Glomerular visceral epithelial cell (primary cell): ENCODE data around the gene ASS1.

ENCODE experiments used
- DNase-seq: peaks from one replicate; pipeline ENCODE4 v3.0.0-alpha.2; 2016; ENCODE audit errors: extremely low spot score

ASS1 gene

DNA sequence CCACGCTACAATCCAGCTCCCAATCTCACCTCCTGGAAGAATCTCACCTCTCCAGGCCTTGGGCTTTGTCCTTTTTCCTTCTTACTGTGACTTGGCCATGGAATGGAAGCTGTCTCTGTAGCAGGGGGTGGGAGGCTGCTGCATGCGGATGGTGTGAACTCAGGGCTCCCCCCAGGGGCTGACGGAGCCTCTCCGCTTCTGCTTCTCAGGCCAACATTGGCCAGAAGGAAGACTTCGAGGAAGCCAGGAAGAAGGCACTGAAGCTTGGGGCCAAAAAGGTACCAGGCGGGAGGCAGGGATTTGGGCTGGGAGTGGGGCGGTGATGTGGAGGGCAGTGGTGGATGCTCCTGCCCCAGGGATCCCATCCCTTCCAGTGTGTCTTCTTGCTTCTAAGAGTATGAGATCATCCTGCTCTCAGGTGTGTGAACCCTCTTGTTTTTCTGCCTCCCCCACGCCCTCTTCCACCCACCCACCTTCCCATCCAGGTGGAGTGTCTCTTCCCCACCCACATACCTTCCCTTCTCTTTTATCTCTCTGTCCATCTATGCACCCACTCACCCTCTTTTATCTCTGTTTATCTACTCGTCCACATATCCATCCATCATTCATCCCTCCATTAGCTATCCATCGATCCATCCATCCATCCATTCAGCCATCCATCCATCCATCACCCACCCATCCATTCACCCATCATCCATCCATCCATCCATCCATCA is 9.5 kb downstream of the ASS1 start:
- no peak for DNase-seq

DNA sequence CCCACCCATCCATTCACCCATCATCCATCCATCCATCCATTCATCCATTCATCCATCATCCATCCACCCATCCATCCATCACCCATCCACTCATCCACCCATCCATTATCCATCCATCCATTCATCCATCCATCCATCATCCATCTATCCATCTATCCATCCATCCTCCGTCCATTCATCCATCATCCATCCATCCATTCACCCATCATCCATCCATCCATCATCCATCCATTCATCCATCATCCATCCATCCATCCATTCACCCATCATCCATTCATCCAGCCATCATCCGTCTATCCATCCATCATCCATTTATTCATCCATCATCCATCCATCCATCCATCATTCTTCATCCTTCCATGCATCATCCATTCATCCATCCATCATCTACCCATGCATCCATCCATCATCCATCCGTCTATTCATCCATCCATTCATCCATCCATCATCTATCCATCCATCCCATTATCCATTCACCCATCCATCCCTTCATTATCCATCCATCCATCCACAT is 10.1 kb downstream of the ASS1 start:
- no peak for DNase-seq

DNA sequence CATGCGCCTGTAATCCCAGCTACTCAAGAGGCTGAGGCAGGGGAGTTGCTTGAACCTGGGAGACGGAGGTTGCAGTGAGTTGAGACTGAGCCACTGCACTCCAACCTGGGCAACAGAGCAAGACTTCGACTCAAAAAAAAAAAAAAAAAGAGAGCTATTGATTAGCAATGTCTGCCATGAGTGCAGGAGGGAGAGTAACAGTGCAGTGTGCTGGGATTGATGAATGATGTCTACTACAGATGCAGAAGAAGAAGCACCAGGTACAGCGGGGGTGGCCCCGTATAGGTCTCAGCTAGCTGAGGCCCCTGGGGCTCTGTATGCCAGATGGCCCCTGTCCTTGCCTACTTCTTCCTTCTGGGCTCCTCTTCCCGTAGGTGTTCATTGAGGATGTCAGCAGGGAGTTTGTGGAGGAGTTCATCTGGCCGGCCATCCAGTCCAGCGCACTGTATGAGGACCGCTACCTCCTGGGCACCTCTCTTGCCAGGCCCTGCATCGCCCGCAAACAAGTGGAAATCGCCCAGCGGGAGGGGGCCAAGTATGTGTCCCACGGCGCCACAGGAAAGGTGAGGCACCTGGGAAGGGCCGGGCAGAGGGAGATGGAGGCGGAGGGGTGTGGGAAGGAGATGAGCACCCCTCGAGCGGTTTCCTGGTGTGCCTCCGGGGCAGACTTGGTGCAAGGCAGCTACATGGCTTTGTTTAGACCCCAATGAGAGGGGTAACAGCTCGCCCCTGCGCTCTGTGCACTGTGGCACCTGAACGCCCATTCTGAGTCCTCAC is 13.5 kb downstream of the ASS1 start:
- no peak for DNase-seq

DNA sequence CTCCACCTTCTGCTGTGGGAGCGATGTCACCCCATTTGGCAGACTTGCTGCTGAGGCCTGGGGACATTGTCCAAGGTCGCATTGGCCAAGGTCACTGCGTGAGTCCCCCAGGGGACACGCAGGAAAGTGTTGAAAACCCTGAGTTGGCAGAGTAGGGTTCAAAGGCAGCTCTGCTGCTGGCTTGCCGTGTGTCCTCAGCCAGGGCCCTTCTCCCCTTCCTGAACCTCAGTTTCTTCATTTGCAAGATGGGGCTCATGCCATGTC is 14.0 kb downstream of the ASS1 start:
- no peak for DNase-seq

DNA sequence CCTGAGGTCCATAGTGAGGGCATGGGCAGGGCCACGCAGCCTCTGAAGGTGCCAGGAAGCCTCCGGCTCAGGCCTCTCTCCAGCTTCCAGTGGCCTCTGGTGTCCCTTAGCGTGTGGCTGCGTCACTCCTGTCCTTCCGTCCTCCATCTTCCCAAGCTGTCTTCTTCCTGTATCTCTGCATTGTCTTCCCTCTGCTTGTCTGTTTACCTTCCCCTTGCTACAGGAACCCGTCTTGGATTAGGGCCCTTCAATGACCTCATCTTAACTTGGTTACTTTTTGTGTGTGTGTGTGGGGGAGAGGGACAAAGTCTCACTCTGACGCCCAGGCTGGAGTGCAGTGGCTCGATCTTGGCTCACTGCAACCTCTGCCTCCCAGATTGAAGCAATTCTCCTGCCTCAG is 14.4 kb downstream of the ASS1 start:
- DNase-seq, result no peak

DNA sequence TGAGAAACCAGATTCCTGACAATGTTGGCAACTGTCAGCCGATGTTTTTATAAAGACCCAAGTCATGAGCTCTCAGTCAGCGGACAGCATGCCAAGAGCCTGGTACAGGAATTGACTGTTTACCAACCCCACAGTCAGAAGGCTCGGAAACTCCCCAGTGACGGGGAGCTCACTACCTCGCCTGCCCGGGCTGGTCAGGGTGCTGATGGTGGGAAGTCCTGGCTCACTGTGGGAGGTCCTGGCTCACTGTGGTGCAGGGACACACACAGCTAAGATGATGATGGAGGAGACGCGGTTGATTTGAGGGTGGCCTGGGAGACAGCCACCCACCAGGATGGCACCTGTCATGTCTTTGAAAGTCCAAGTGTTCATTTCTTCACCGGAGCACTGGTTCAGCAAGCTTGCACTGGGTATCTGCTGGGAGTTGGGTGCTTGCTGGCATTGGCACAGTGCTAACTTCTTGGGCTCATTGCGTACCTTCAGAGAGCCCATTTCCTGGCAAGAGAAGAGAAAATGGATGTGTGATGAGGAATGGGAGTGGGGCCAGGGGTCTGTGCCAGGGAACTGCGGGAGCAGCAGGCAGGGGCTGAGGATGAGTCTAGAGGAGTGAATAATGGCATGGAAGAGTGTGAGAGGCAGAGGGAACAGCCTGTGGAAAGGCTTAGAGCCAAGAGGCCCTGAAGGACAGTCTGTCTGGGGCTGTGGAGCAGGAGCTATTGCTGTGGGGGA is 15.3 kb downstream of the ASS1 start:
- no peak for DNase-seq

DNA sequence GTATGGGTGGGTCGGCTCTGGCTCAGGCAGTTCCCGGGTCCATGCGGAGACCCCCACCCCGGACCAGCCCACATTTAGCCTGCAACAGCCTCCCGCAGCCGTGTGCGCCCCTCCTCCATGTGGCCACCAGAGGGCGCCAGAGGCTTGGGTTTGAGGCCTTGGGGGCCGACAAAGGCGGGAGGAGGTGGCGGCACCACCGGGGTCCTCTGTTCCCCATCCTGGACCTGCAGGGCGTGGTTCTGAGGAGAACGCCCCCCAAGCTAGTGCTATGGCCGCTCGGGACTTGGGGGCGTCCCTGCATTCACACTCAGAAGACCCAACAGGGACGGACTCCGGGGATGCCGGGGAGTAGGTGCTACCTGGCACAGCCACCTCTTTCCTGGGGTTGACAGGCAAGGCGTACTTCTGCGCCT is 16.5 kb downstream of the ASS1 start:
- peak; percentile 51 for DNase-seq

DNA sequence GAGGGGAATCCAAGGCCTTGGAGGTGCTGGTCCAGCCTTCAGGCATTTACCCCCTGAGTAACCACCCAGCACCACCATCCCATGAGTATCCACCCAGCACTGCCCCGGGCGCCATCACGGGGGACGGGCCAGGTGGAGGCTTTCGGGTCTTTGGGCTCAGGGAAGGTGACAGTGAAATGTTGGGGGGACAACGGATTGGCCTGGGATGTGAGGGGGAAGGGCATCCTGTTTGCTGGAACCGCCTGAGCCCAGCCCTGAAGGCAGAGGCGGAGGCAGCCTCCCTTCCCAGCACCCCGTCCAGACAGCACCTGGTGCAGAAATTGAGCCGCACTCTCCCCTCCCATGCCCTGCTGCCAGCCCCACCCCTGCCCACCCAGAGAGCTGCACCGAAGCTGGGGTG is 17.0 kb downstream of the ASS1 start:
- no peak for DNase-seq

DNA sequence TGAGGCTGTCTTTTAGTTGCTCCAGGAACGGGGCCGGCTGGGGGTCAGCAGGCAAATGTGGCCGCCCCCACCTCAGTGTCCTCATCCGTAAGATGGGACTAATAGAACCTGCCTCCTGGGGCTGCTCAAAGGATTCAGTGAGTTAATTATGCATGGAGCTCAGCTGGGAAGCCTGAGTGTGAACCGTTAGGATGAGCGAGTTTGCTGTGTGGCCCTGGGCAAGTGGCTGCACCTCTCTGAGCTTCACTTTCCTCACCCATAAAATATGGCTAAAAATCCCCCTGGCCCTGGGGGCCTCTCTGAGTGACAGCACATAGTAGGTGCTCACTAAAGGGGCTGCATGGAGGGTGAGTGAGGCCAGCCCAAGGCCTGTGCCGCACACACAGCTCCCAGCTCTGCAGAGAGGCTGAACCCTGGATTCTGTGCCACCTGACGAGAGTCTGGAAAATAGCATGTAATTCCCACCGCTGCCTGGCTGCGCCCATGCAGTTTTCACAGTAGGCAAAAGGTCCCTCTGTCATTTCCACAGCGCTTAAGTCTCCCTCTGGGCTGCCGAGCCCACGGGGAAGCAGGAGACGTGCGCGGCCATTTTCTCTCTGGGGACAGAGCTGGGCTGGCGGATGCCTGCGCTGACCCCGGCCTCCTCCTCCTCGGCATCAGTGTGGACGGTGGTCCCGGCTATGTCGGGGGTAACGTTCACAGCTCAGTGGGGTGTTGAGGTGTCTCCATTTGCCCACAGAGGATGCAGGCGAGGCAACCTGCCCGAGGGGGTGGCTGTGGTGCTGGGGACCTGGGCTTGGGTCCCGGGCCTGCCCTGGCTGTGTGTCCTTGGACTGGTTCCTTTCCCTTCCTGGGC is 18.2 kb downstream of the ASS1 start:
- DNase-seq, result no peak

DNA sequence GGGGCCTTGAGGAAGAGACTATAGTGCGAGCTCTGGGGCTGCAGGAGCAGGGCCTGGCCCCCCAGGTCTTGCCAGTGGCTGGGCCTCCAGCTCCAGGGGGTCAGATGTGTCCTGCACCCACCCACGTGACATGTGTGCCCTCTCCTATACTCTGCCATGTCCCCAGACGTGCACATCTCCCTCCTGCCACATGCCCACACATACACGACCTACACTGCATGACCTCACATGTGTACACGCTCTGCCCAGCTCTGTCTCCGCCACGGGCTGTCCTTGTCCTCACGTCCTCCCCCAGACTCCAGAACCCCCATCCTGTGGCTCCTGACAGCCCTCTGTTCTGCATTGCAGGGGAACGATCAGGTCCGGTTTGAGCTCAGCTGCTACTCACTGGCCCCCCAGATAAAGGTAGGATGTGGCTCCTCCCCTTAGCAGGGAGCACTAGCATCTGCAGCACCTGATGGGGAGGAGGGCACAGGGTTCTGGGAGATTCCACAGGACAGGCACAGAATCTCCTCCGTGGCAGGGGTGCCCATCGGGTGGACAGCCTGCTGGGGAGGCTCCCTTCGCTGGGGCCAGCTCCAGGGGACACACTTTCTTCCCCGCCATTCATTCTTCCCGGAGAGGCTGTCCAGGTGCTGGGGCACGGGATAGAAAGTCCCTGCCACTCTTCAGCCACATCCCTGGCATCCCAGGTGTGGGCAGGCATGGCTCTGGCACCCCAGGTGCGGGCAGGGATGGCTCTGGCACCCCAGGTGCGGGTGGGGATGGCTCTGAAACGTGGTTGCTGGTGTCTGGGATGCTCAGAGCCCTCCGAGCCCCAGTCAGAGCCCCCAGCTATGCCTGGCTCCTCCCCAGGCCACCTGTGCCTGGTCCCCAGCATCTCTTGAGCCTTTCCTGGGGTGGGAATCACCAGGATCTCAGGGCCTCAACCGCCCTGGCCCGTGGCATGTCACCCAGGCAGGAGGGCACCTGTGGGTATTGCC is 19.3 kb downstream of the ASS1 start:
- DNase-seq, result no peak

DNA sequence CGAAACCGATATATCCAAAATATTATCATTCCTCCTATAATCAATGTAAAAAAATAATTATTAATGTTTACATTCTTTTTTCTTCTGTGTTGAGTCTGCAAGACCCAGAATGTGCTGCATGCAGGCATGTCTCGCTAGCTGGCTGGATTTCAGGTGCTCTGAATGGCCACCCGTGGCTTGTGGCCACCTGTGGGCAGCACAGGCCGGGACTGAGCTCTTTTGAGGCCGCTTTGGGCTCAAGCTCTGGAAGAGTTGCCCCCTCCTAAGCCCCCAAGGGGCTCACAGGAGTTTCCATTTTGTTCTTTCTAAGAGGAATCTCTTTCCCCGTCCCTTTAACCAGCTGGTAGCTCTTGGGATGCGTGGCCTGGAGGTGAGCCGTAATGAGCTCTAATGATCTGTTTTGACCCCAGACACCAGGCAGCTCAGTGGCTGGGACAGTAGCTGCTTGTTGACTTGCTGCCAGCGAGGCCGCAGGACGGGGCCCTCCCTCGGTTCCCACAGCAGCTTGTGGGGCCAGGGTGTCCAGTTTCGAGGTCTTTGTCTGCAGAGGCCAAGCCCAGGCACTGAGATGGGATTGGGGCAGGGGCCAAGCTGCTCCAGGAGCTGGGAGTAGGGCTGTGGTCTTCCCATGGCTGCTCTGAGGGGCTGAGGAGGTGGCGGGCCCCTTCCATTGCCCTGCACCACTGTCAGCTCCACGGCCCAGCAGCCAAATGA is 20.8 kb downstream of the ASS1 start:
- DNase-seq, result no peak

DNA sequence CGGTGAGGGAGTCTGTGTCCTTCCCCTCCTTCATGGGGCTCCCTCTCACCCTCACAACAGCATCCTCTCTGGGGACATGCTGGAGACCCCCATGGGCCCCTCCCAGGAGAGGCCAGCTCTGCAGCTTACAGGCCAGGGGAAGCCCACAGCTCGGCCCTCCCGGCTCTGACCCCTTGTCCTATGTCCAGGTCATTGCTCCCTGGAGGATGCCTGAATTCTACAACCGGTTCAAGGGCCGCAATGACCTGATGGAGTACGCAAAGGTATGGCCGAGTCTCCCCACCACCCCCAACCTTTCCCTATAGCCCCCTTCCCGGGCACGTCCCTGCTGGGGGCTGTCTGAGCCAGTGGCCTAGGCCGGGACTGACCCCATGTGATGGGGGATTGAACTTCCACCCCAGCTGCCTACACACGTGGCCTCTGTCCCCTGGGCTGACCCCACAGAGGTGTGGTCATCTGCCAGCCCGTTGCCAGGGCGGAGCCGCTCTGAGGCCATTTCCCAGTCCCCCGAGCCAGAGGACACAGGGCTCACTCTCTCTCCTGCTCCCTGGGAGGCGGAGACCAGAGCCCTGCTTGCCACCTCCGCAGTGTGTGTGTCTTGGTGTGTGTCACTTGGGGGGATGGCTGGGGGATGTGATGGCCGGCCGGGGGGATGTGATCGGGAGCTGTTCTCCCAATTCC is 21.9 kb downstream of the ASS1 start:
- no peak for DNase-seq

DNA sequence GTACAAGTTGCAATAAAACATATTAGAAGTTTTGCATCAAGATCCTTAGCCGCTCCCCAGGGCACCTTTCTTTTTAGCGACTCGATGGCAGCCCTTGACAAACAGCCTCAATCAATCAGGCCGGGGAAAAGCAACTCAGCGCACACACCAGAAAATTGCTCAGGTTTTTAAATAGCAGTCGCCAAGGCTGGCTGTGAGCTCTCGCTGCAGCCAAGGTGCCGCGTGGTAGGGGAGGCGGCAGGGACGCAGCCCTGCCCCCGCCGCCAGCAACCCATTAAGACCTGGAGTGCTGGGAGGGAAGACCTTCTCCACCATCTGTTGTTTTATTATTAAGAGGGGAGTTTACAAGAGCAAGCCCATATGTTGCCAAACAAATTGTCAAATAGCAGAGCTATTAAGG is 22.6 kb downstream of the ASS1 start:
- no peak for DNase-seq

DNA sequence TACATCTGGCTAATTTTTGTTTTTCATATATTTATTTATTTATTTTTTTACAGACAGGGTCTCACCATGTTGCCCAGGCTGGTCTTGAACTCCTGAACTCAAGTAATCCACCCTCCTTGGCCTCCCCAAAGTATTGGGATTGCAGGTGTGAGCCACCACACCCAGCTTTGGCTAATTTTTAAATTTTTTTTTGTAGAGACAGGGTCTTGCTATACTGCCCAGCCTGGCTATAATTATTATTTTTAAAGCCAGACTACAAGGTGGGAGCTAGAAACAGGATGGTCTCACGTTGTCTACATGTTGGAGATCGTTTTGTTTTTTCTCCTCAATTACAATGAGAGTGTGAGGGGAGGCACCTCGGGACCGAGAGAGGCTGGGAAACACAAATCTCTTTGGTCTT is 23.8 kb downstream of the ASS1 start:
- no peak for DNase-seq

DNA sequence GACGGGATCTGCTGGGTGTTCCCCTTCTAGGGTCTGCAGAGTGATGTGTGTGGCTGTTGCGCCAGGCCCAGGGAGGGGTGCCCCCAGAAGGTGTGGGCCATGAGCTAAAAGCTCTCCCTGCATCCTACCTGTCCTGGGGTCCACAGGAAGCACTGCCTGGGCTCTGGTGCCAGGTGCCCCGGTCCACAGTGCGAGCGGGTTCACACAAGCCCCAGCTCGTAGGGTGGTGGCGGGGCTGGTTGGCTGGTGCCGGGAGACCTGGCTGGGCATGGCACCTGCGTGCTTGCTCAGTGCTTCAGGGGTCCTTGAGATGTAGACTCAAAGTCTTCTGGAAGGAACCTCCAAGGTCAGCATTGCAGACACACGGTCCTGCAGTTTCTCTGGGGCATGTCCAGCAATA is 25.5 kb downstream of the ASS1 start:
- DNase-seq, result no peak

DNA sequence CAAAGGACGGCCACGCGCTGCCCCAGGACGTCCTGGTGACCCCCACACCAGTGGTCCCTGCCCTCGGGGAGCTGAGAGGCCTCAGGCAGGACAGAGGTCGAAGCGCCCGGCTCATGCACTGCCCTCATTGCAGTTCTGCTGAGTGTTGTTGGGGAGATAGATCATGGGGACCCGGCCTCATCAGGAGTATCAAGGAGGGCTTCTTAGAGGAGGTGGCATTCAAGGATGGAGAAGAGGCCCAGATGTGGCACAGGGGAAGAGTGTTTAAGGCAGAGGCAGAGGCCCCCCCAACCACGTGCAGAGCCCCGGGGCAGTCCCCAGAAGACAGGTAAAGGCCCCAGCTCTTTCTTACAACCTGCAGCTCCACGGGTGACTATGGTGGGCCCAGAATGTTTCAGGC is 26.2 kb downstream of the ASS1 start:
- DNase-seq, result no peak

DNA sequence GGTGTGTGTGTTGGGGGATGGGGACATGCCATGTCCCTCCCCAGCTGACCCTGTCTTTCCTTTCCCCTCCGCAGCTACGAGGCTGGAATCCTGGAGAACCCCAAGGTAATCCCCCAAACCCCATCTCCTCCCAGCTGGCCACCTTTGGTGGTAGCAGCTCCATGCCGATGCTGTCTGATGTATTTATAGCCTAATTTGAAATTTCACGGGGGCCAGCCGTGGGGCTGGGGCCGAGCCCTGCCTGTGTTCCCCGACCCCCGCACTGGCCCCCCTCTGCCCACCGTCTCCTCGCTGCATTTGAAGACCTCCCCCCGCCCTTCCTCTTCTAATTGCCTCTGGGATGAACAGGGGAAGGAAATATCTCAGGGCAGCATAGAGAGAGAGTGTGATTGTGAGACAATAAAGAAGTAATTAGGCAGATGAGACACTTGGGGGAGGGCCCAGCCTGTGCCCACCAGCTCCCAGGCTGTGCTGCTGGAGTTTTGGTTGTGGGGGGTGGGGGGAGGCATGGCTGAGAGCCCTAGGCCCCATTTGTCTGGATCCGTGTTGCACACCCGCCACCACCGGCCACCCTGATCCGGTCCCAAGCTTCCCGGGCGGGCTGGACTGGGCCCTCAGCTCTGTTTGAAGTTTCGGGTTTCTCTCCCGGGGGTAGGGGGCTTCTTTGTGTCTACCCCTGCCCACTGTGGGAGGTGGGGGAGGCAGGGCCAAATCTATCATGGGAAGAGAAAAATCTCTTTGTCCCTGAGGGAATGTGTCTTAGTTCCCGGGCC is 26.8 kb downstream of the ASS1 start:
- no peak for DNase-seq

DNA sequence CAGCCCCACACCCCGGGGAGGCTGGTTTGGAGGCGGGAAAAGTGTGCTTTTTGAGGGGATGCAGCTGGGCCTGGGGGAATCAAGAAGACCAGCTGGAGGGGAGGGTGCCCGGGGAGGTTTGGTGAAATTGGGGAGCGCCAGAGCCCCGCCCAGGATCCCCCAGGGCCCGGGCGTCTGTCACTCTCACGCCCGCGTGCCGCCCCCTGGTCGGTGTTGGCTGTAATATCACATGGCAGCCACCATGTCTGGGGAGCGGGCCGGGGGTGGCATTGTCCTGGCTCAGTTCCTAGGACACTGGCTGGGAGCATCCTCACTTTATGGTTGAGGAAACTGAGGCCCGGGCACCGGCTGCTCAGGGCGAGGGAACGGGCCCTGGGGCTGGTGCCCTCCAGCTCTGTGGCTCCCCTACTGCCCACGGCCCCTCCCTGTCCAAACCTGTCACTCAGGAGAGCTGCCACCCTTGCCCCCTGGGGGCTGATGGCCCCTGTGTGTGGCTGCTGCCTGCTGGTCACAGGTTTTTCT is 27.5 kb downstream of the ASS1 start:
- DNase-seq, result no peak

DNA sequence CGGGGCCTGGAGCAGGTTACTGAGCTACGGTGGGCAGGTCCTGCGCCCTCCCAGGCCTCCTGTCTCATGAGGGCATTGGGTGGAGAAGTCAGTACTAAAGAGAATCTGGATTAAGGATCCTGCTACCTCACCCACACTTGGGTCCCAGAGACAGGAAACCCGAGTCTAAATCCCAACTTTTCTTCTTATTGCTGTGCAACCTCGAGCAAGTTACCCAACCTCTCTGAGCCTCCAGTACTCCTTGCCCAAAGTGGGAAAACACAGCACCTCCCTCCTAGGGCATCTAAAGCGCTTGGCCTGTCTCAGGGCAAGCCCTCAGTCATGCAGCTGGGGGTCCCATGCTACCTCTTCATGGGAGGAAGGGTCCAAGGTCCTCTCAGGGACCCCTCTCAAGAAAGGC is 28.2 kb downstream of the ASS1 start:
- no peak for DNase-seq
